H9 (cell line): ENCODE measurements around the gene DNASE1L2. TPM values are rescaled to one million over a fixed set of nuclear protein-coding genes. Genes with fewer than 3 reads are reported as not detected.

Experiments
- DNase-seq: peaks from one replicate; pipeline ENCODE4 v3.0.0-alpha.2; 2017
- H2AFZ ChIP-seq: one replicate; pipeline ENCODE4 v1.6.1; 2013; ENCODE audit warnings: mild to moderate bottlenecking, low read length, control low read depth, moderate library complexity
- H2AK5ac ChIP-seq: 2 replicates; pipeline ENCODE4 v1.6.1; 2013; ENCODE audit warnings: low read length, control low read depth, mixed read lengths; ENCODE audit not compliant: insufficient read length
- H2BK120ac ChIP-seq: one replicate; pipeline ENCODE4 v1.6.1; 2013; ENCODE audit warnings: low read depth, mild to moderate bottlenecking, low read length, control low read depth, inconsistent platforms; ENCODE audit not compliant: poor library complexity, severe bottlenecking
- H2BK12ac ChIP-seq: 2 replicates; pipeline ENCODE4 v1.6.1; 2013; ENCODE audit warnings: low read length, control low read depth, mixed read lengths, low read depth; ENCODE audit not compliant: insufficient read length
- H2BK15ac ChIP-seq: 2 replicates; pipeline ENCODE4 v1.6.1; 2013; ENCODE audit warnings: low read depth, low read length, control low read depth
- H2BK20ac ChIP-seq: one replicate; pipeline ENCODE4 v1.6.1; 2013; ENCODE audit warnings: low read depth, mild to moderate bottlenecking, low read length, control low read depth, inconsistent platforms; ENCODE audit not compliant: poor library complexity, severe bottlenecking
- H2BK5ac ChIP-seq: 2 replicates; pipeline ENCODE4 v1.6.1; 2013; ENCODE audit warnings: low read length, control low read depth, mixed read lengths; ENCODE audit not compliant: insufficient read length
- H3K14ac ChIP-seq: 2 replicates; pipeline ENCODE4 v1.6.1; 2013; ENCODE audit warnings: low read length, control low read depth; ENCODE audit not compliant: insufficient read depth
- H3K18ac ChIP-seq: 2 replicates; pipeline ENCODE4 v1.6.1; 2013; ENCODE audit warnings: low read depth, mild to moderate bottlenecking, mixed read lengths, low read length, control low read depth; ENCODE audit not compliant: insufficient read length
- H3K23ac ChIP-seq: 2 replicates; pipeline ENCODE4 v1.6.1; 2013; ENCODE audit warnings: low read length, control low read depth, mixed read lengths, low read depth; ENCODE audit not compliant: insufficient read length
- H3K23me2 ChIP-seq: 2 replicates; pipeline ENCODE4 v1.6.1; 2013; ENCODE audit warnings: low read depth, mild to moderate bottlenecking, mixed read lengths, low read length, control low read depth; ENCODE audit not compliant: insufficient read length, poor library complexity, severe bottlenecking
- H3K27ac ChIP-seq: 2 replicates; pipeline ENCODE4 v1.5.1; 2013; ENCODE audit warnings: low read length, control low read depth, mixed read lengths, low read depth; ENCODE audit not compliant: insufficient read length
- H3K27me3 ChIP-seq: 2 replicates; pipeline ENCODE4 v1.6.1; 2013; ENCODE audit warnings: low read length, control low read depth, inconsistent platforms; ENCODE audit not compliant: insufficient read depth
- H3K4ac ChIP-seq: 2 replicates; pipeline ENCODE4 v1.6.1; 2013; ENCODE audit warnings: low read depth, mild to moderate bottlenecking, control low read depth, inconsistent platforms, low read length, moderate library complexity
- H3K4me1 ChIP-seq: 2 replicates; pipeline ENCODE4 v1.6.1; 2013; ENCODE audit warnings: low read length, control low read depth, inconsistent platforms; ENCODE audit not compliant: insufficient read depth
- H3K4me2 ChIP-seq: 2 replicates; pipeline ENCODE4 v1.6.1; 2013; ENCODE audit warnings: low read length, control low read depth, mixed read lengths; ENCODE audit not compliant: insufficient read length, insufficient read depth
- H3K56ac ChIP-seq: 2 replicates; pipeline ENCODE4 v1.6.1; 2013; ENCODE audit warnings: low read depth, mild to moderate bottlenecking, mixed read lengths, low read length, control low read depth; ENCODE audit not compliant: insufficient read length
- H3K79me1 ChIP-seq: 2 replicates; pipeline ENCODE4 v1.6.1; 2013; ENCODE audit warnings: low read depth, mild to moderate bottlenecking, moderate library complexity, low read length, control low read depth, inconsistent platforms; ENCODE audit not compliant: insufficient read depth, poor library complexity, severe bottlenecking
- H3K79me2 ChIP-seq: 2 replicates; pipeline ENCODE4 v1.6.1; 2013; ENCODE audit warnings: low read length, control low read depth, inconsistent platforms; ENCODE audit not compliant: insufficient read depth
- H3K9ac ChIP-seq: 2 replicates; pipeline ENCODE4 v1.6.1; 2013; ENCODE audit warnings: low read length, control low read depth, mixed read lengths; ENCODE audit not compliant: insufficient read length; ENCODE audit errors: extremely low read depth
- H3K9me3 ChIP-seq: one replicate; pipeline ENCODE4 v1.6.1; 2013; ENCODE audit warnings: low read depth, low read length, inconsistent platforms; ENCODE audit not compliant: control insufficient read depth
- H3T11ph ChIP-seq: one replicate; pipeline ENCODE4 v1.6.1; 2013; ENCODE audit warnings: mild to moderate bottlenecking, low read length, control low read depth, inconsistent platforms
- H4K20me1 ChIP-seq: one replicate; pipeline ENCODE4 v1.6.1; 2013; ENCODE audit not compliant: control insufficient read depth, insufficient read length, insufficient read depth
- H4K5ac ChIP-seq: 2 replicates; pipeline ENCODE4 v1.6.1; 2013; ENCODE audit warnings: low read depth, mild to moderate bottlenecking, mixed read lengths, low read length, control low read depth; ENCODE audit not compliant: insufficient read length
- H4K8ac ChIP-seq: replicated peaks from 2 replicates; pipeline ENCODE4 v1.6.1; 2013; ENCODE audit warnings: low read length, control low read depth, mixed read lengths, low read depth; ENCODE audit not compliant: insufficient read length
- H4K91ac ChIP-seq: 2 replicates; pipeline ENCODE4 v1.6.1; 2013; ENCODE audit warnings: low read depth, mild to moderate bottlenecking, moderate library complexity, mixed read lengths, low read length, control low read depth; ENCODE audit not compliant: insufficient read length
- H3K27ac Mint-ChIP-seq, 3 experiments: 2 replicates in 2 of 3; 3 replicates in 1 of 3; pipeline ENCODE4 v1.8.0; 2020 to 2021; ENCODE audit warnings: mixed read lengths in 3 of 3, mild to moderate bottlenecking in 1 of 3, moderate library complexity in 1 of 3
- H3K27me3 Mint-ChIP-seq: 2 replicates; pipeline ENCODE4 v1.8.0; 2021; ENCODE audit warnings: low read depth, mild to moderate bottlenecking, moderate library complexity, mixed read lengths
- H3K36me3 Mint-ChIP-seq, 3 experiments: 2 replicates in 2 of 3; 3 replicates in 1 of 3; pipeline ENCODE4 v1.8.0; 2020 to 2021; ENCODE audit warnings: low read depth in 3 of 3, mixed read lengths in 3 of 3; ENCODE audit not compliant: insufficient read depth in 1 of 3
- H3K4me1 Mint-ChIP-seq, 2 experiments: 2 replicates each; pipeline ENCODE4 v1.8.0; 2020; ENCODE audit warnings: mixed read lengths in 2 of 2
- H3K4me3 Mint-ChIP-seq, 2 experiments: 2 replicates in 1 of 2; 3 replicates in 1 of 2; pipeline ENCODE4 v1.8.0; 2020 to 2021; ENCODE audit warnings: mild to moderate bottlenecking in 2 of 2, mixed read lengths in 2 of 2, moderate library complexity in 1 of 2
- H3K9me3 Mint-ChIP-seq, 2 experiments: 2 replicates in 1 of 2; 3 replicates in 1 of 2; pipeline ENCODE4 v1.8.0; 2020; ENCODE audit warnings: mild to moderate bottlenecking in 2 of 2, mixed read lengths in 2 of 2, moderate library complexity in 1 of 2
- CTCF ChIP-seq: fragments of 200-600 bp; sonication (generic); conservative IDR thresholded peaks from 3 replicates; pipeline ENCODE4 v1.8.0; 2021; ENCODE audit warnings: antibody characterized with exemption, mild to moderate bottlenecking
- WGBS: extraction: QIAGEN DNeasy Blood & Tissue Kit; methylation state at CpG from one replicate; pipeline ENCODE4 v1.1.7; 2013; ENCODE audit warnings: missing lambda C conversion rate, low lambda C conversion rate, mixed read lengths; ENCODE audit not compliant: insufficient read length; ENCODE audit errors: extremely low coverage; 5-methylcytosine and 5-hydroxymethylcytosine counted together
- total RNA-seq: library from RNA; stranded (reverse); gene quantifications from 2 replicates; pipeline ENCODE4 v1.2.1, GENCODE V29; 2021

DNASE1L2 gene
- total RNA-seq, 1 experiment from 2014 or later = 2.5 TPM

GRCh38 chr16:2243031-2243528 is 6.8 kb downstream of the DNASE1L2 start:
- WGBS = no CpG with 5 or more reads among the region's 19 CpGs
- peaks cover 2% of the 10 kb centered on the region; the same call in 1 of the 2 replicates for H3K27me3 Mint-ChIP-seq

More at GRCh38 chr16:2243031-2243528, 6.8 kb downstream of the DNASE1L2 start:
- Mint-ChIP-seq H3K9me3 (no peaks in the 10 kb centered on the region; a peak in 1 of 5 replicates), H3K27ac (no peak overlapping the region), H3K4me1 (peaks cover 0 to 3% of the 10 kb centered on the region in 2 experiments; a peak in 1 of 4 replicates), H3K4me3 (no peak overlapping the region), H3K36me3 (peaks cover 15 to 66% (median 44%) of the 10 kb centered on the region in 3 experiments; a peak in 6 of 7 replicates)
- Histone ChIP-seq H3K14ac (no peak overlapping the region), H3K18ac (no peak overlapping the region), H3K4me2 (no peak overlapping the region), H4K91ac (no peak overlapping the region), H3K79me1 (no peaks in the 10 kb centered on the region), H2AK5ac (no peak overlapping the region), H3K9ac (no peak overlapping the region), H2BK20ac (no peak overlapping the region), H2BK15ac (no peak overlapping the region), H2BK120ac (no peak overlapping the region), H2BK12ac (no peak overlapping the region), H2AFZ (no peak overlapping the region), H3K56ac (no peak overlapping the region), H3K4ac (no peak overlapping the region), H4K20me1 (no peaks in the 10 kb centered on the region), H3K4me1 (no peaks in the 10 kb centered on the region), H3T11ph (no peak overlapping the region), H4K5ac (no peak overlapping the region), H3K23me2 (no peaks in the 10 kb centered on the region), H3K23ac (no peak overlapping the region), H4K8ac (no peak overlapping the region), H3K27me3 (no peaks in the 10 kb centered on the region), H3K9me3 (no peaks in the 10 kb centered on the region), H3K79me2 (no peaks in the 10 kb centered on the region), H2BK5ac (no peak overlapping the region), H3K27ac (no peak overlapping the region)
- DNase-seq = peak; percentile 58
- peak; percentile 55 for TF ChIP-seq CTCF
